EH (cell line): Measurements from ENCODE around the gene NAE1.

Source experiments
- DNase-seq: peaks from one replicate; pipeline ENCODE4 v3.0.0-alpha.2; 2015; ENCODE audit warnings: low read depth

Gene NAE1

GRCh38 chr16:66850115-66850815, 19.5 kb upstream of the NAE1 start:
- DNase-seq = no peak

DNA sequence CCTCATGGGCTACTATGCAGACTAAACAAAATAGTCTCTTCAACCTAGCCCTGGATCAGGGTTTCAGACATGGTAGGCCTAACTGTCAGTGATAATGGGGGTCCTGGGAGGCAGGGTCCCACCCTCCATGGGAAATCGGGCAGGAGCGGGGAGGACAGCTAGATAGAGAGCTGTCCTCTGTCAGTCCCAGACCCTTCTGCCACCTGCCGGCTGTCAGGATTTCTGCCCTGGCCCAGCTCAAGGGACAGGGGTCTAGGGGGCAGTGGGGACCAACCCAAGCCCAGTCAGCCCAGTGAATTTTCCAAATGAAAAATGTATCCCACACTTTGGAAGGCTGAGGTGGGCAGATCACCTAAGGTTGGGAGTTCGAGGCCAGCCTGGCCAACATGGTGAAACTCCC, 18.8 kb upstream of the NAE1 start:
- no peak for DNase-seq

- no peak for DNase-seq
These were observed 18.2 kb upstream of the NAE1 start for GRCh38 chr16:66849021-66849420.

DNA sequence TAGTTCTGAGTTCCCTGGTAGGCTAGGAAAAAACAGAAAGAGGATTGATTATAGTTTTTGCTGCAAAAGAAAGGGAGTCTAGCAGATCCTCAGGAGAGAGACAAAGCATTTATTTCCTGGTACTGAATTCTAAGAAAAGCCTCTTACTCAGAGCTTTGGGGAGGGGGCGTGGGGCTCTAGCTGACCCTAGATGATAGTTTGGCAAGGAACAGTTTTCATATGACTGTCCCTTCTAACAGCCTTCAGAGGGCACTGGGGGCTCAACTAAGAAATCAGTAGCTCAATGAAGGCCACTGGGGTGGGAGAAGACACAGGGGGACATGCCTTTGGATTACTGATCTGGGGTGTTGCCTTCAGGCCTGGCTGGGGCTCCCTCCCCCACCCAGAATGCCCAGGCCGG, 17.4 kb upstream of the NAE1 start:
- DNase-seq = no peak

GRCh38 chr16:66847533-66848067, 16.8 kb upstream of the NAE1 start:
- no peak for DNase-seq

DNA sequence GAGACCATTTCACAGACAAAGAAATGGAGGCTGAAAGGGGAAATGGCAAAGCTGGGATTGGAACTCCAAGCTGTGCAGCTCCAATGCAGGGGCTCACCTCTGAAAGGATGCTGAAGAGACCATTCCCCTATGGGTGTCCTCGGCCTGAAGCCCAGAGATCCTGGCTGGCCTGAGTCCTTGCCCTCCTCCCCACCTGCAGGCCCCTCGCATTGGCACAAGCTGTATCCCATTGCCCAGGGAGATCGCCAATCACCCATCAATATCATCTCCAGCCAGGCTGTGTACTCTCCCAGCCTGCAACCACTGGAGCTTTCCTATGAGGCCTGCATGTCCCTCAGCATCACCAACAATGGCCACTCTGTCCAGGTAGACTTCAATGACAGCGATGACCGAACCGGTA, 16.1 kb upstream of the NAE1 start:
- no peak for DNase-seq

DNA sequence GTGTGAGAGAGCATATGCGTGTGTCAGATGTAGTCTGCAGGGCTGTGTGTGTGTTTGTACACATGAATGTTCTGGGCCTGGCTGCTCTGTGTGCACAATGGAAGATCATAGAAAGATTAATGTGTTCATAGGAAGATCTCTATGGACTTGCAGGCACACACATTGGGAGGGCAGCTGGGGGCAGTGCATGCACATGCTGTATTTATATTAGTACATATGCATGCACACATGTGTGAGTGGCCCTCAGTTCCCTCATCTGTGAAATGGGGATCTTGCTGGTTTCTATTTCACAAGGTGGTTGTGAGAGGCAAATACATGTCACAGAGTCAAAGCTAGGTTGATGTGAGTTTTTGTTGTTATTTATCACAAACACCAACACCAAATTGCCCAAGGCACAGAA, 15.5 kb upstream of the NAE1 start:
- no peak for DNase-seq

- no peak for DNase-seq
These were observed 15.0 kb upstream of the NAE1 start for GRCh38 chr16:66845791-66846221.

GRCh38 chr16:66845080-66845410, 14.3 kb upstream of the NAE1 start:
- DNase-seq = no peak

- DNase-seq = no peak
These were observed 13.7 kb upstream of the NAE1 start, which contains the start of gene CA7 for GRCh38 chr16:66844342-66845079. CA7 (plus strand) TSS chr16:66844414; CDS start chr16:66844488, 74 bp downstream.

DNA sequence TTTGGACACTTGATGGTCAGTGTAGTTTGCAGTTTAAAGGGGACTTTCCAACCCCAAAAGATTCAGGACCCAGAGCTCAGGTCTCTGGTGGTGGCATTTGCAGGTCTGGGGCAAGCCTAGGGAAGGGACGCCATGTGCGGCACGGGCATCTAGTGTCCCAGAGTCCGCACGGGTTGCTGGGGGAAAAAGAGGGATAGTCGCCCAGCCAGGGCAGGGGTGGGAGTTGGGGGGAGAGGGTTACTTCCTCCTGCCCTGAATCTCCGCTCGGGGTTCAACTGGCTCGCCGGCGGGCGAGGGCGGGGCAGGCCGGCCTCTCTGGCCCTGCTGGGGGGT, 13.2 kb upstream of the NAE1 start:
- DNase-seq = no peak

GRCh38 chr16:66843191-66843590, 12.4 kb upstream of the NAE1 start:
- no peak for DNase-seq

DNA sequence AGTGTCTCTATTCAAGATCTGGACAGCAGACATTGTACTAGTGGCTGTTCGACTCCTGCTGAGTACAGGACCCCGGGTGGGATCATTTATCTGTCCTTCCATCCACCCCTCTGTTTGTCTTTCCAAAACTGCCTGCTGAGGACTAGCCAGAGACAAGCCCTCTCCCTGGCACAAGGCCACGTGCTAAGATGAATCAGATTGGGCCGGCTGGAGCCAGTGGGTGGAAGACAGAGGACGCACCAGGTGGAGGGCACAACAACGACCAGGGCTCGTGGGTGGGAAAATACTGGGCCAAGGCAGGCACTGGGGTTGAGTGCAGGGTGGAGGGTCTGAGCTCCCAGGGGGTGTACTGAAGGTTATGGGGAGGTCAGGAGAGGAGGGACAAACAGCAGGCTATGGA, 12.0 kb upstream of the NAE1 start:
- no peak for DNase-seq

GRCh38 chr16:66841366-66841765, 10.6 kb upstream of the NAE1 start:
- DNase-seq = no peak

DNA sequence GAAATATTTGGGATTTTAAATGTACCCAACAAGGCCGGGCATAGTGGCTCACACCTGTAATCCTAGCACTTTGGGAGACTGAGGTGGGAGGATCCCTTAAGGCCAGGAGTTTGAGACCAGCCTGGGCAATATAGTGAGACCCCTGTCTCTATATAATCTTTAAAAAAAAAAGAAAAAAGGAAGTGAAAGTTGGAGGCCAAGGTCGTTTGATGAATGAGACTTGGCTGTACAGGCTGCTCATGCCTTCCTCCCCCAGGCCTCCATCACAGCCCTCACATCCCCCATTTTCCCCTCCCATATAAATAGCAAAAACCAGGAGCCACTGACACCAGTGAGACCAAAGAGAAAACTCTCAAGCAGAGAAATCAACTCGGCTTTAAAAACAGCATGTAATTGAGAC, 10.1 kb upstream of the NAE1 start:
- no peak for DNase-seq

- DNase-seq = no peak
These were observed 4.0 kb upstream of the NAE1 start for GRCh38 chr16:66834746-66835145.

- peak; percentile 54 for DNase-seq
These were observed 2.0 kb upstream of the NAE1 start for GRCh38 chr16:66832661-66833305.

DNA sequence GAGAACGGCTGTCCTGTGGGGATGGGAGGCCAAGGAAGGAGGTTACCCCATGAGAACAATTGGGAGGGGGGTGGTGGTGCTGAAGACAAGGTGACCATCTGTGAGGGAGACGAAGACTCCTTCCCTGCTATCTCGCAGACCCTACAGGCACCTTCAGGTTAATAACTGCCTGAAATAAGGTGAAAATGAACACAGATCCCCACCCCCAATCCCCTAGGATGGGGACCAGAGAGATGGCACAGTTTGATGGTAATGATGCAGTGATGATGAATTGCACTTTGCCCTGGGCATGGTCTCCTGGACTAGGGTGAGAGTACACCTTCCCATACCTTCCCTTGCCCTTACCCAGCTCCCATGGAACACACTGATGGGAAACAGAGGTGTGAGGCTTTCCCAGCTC, 1.4 kb upstream of the NAE1 start:
- no peak for DNase-seq

DNA sequence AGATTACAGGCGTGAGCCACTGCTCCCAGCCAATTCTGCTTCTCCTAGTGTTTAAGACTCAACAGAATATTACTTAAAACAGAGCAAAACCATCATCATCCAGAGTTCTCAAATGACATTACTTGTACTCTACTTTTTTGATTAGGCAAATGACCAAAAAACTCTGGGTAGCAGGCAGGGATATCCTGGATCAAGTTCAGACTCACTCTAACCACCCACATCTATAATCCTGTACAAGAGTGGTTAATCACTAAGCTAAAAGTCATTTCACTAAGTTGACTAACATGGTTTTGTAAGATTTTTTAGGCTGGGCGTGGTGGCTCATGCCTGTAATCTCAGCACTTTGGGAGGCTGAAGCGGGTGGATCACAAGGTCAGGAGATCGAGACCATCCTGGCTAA, 6.8 kb downstream of the NAE1 start:
- no peak for DNase-seq

GRCh38 chr16:66814734-66815133, 16.0 kb downstream of the NAE1 start:
- DNase-seq = no peak

DNA sequence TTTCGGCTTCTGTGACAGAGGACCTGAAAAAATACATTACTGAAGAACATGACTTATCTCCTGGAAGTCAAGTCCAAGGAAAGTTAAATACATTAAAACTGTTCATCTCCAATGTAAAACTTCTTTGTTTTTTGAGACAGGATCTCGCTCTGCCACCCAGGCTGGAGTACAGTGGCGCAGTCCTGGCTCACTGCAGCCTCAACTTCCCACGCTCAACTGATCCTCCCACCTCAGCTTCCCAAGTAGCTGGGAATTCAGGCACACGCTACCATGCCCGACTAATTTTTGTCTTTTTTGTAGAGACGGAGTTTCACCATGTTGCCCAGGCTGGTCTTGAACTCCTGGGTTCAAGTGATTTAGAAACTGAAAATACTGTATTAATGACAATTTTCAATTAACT, 19.7 kb downstream of the NAE1 start:
- DNase-seq = no peak

- no peak for DNase-seq
These were observed 20.4 kb downstream of the NAE1 start for GRCh38 chr16:66810391-66810790.

DNA sequence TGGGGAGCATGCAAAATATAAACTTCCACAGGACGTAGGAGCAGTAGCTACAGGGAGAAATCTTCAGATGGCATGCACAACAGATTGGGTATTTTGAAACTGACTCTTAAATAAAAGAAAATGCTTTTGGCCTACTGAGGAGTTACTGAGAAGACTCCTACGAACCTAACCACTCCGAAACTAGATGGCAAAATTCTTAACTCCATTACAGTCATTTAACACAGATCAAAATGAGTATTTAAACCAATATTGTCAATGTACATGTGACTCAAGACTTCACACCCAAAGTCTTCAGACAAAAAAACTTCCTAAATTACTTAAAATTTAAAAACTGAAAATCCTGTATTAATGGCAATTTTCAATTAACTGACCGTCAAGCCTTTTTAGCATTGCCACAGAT, 21.0 kb downstream of the NAE1 start:
- DNase-seq = no peak
